ENCODE data around the gene CNN2. TPM values are rescaled to one million over a fixed set of nuclear protein-coding genes. Genes with fewer than 3 reads are reported as not detected.

Gene CNN2
- total and polyA plus RNA-seq, 9 of the 15 experiments (the other 6 are each of a cell fraction or from before 2014, with no cell fraction given) = 12.1 to 174 (median 52.7) TPM

GRCh38 chr19:984165-984967, 42.0 kb upstream of the CNN2 start, which contains the start of gene WDR18 (continued):
- TF ChIP-seq, protein P1, sequence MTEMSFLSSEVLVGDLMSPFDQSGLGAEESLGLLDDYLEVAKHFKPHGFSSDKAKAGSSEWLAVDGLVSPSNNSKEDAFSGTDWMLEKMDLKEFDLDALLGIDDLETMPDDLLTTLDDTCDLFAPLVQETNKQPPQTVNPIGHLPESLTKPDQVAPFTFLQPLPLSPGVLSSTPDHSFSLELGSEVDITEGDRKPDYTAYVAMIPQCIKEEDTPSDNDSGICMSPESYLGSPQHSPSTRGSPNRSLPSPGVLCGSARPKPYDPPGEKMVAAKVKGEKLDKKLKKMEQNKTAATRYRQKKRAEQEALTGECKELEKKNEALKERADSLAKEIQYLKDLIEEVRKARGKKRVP (CRISPR knock-in tag; IDR thresholded peaks at IDR 0.05) = peak; percentile 73
- TF ChIP-seq FOXO4 (CRISPR knock-in tag; IDR thresholded peaks at IDR 0.05) (no peak), BHLHE40 (IDR thresholded peaks at IDR 0.05; ENCODE audit: low read length) (peak; percentile 52; the same call in 1 of the 2 replicates), ID3 (CRISPR knock-in tag; IDR thresholded peaks at IDR 0.05) (no peak), ID3 (tag; IDR thresholded peaks at IDR 0.05) (0 out of 2 replicates have a peak, but pooled peaks have one; percentile 57), TCF15 (CRISPR knock-in tag; IDR thresholded peaks at IDR 0.05) (no peak), ZNF232 (CRISPR knock-in tag; IDR thresholded peaks at IDR 0.05) (no peak), ZSCAN29 (IDR thresholded peaks at IDR 0.05) (no peak), HNRNPH1 (optimal IDR thresholded peaks at IDR 0.05; ENCODE audit: low read depth, low read length) (no peak), RHOXF2B (CRISPR knock-in tag; conservative IDR thresholded peaks at IDR 0.05) (no peak), NR3C1 (CRISPR knock-in tag; IDR thresholded peaks at IDR 0.05) (no peak), FOXA1 (IDR thresholded peaks at IDR 0.05; ENCODE audit: borderline replicate concordance) (no peak), C11orf30 (IDR thresholded peaks at IDR 0.05; ENCODE audit: low read depth) (peak; percentile 99), ZNF140 (CRISPR knock-in tag; IDR thresholded peaks at IDR 0.05) (no peak), ZNF778 (CRISPR knock-in tag; IDR thresholded peaks at IDR 0.05) (no peak), KLF6 (CRISPR knock-in tag; IDR thresholded peaks at IDR 0.05; ENCODE audit: borderline replicate concordance) (no peak), SMAD4 (CRISPR knock-in tag; conservative IDR thresholded peaks at IDR 0.05) (no peak)
- TF ChIP-seq, protein P2, sequence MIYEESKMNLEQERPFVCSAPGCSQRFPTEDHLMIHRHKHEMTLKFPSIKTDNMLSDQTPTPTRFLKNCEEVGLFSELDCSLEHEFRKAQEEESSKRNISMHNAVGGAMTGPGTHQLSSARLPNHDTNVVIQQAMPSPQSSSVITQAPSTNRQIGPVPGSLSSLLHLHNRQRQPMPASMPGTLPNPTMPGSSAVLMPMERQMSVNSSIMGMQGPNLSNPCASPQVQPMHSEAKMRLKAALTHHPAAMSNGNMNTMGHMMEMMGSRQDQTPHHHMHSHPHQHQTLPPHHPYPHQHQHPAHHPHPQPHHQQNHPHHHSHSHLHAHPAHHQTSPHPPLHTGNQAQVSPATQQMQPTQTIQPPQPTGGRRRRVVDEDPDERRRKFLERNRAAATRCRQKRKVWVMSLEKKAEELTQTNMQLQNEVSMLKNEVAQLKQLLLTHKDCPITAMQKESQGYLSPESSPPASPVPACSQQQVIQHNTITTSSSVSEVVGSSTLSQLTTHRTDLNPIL (CRISPR knock-in tag; IDR thresholded peaks at IDR 0.05) = no peak
